GM12891 (cell line): Measurements from ENCODE around the gene SLC48A1.

Experiments used
- POLR2A ChIP-seq: IDR thresholded peaks from 2 replicates; pipeline ENCODE4 v1.6.1; 2011; ENCODE audit warnings: low read depth, low read length, control low read depth
- POLR2AphosphoS5 ChIP-seq: IDR thresholded peaks from 2 replicates; pipeline ENCODE4 v1.6.1; 2011; ENCODE audit warnings: low read depth, low read length, control low read depth

DNA sequence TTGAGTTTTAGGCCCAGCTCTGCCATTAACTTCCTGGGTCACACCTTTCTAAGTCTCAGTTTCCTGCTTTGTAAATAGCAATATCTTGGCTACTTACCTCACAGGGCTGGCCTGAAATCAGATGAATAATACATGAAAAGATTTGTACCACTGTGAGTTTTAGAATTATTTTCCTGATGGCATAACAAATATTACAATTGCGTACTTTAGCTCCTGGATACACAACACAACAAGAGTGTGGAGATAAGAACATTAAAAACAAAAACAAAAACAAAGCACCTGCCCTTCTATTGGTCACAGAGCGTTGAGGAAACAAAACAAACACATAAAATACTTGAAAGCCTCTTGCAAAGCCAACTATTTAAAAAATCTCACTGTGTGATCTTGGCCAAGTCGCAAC lies 51.6 kb downstream of the SLC48A1 start:
- TF ChIP-seq POLR2A, result no peak
- no peak for TF ChIP-seq POLR2AphosphoS5
